ENCODE results near the gene KIAA1217.
A peak's percentile ranks its signal among the peaks of the same experiment; 100 is the strongest.

Gene KIAA1217

DNA sequence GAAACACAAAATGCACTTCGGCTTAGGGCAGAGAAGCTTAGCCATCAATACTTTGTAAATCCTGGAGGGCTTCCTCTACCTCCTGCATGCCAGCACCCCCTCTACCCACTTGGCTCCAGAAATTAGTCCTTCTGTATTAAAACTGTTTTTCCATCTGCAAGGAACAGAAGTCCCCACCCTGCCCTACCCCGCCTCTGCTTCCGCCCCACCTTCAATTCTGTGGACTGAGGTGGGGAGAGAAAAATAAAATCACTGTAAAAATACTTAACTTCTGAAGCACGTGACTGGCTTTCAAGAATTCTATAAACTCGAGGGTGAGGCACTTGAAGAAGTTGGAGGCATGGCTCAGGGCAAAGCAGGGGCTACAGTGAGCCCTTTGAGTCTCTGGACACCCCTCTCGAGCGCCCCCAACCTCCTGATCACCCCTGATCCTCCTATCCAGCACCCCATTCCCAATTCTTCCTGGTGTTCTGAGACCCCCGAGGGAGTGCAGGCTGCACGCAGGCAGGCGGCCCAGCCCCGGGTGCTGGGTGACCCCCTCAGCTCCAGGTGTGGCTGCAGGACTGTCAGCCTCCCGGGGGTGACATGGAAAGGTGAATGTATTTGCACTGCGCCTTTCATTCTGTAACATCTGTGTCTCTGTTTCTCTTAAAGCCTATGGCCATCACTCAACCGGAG lies 7.3 kb upstream of the KIAA1217 start:
- DNase-seq (ENCODE audit: low read depth) = no peak
- no peak overlapping the region for H3K4me3 ChIP-seq (ENCODE audit: control insufficient read depth, low read depth, low read length)
- TF ChIP-seq, protein P1, sequence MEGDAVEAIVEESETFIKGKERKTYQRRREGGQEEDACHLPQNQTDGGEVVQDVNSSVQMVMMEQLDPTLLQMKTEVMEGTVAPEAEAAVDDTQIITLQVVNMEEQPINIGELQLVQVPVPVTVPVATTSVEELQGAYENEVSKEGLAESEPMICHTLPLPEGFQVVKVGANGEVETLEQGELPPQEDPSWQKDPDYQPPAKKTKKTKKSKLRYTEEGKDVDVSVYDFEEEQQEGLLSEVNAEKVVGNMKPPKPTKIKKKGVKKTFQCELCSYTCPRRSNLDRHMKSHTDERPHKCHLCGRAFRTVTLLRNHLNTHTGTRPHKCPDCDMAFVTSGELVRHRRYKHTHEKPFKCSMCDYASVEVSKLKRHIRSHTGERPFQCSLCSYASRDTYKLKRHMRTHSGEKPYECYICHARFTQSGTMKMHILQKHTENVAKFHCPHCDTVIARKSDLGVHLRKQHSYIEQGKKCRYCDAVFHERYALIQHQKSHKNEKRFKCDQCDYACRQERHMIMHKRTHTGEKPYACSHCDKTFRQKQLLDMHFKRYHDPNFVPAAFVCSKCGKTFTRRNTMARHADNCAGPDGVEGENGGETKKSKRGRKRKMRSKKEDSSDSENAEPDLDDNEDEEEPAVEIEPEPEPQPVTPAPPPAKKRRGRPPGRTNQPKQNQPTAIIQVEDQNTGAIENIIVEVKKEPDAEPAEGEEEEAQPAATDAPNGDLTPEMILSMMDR (conservative IDR thresholded peaks at IDR 0.05; ENCODE audit: control insufficient read depth, insufficient read depth, low read depth, low read length) = no peak

DNA sequence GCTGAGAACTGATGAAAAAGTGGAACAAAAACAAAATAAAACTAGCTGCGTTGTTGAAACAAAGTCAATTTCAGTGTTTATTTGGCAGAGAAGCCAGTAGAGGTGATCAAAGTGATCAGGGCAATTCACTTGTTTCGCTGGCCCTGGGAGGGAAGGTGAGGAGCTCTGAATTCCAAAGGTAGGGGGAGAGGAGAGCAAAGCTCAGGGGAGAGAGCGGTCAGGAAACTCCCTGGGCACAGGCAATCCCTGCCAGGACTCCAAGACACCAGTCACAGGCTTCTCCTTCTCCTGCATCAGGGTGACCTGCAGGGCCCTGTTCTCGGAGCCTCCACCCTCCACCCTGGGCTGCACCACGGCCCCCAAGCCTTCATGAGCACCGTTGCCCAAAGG lies 6.8 kb upstream of the KIAA1217 start:
- no peak overlapping the region for H3K4me3 ChIP-seq (ENCODE audit: control insufficient read depth, low read depth, low read length)
- DNase-seq (ENCODE audit: low read depth) = no peak
- TF ChIP-seq, protein P1 (conservative IDR thresholded peaks at IDR 0.05; ENCODE audit: control insufficient read depth, insufficient read depth, low read depth, low read length) = no peak

DNA sequence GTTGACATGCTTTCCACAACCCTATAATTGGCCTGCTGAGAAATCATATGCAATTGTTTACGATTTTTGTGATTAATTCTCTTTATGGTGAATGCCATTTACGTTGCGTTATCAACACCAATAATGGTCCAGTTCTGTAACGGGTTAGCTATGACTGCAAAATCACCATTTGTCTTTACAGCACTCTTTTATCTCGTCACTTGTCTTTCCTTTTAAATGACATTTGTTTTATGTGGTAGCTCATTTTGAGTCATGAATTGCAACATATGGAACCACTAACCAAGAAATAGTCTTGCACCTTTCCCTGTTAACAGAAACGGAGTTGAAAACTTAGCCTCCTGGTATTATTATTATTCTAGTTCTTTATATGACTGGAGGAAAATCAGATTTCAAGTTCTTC lies 3.1 kb upstream of the KIAA1217 start:
- no peak overlapping the region for H3K4me3 ChIP-seq (ENCODE audit: control insufficient read depth, low read depth, low read length)
- TF ChIP-seq, protein P1 (conservative IDR thresholded peaks at IDR 0.05; ENCODE audit: control insufficient read depth, insufficient read depth, low read depth, low read length) = no peak
- peak; percentile 15 for DNase-seq (ENCODE audit: low read depth)

DNA sequence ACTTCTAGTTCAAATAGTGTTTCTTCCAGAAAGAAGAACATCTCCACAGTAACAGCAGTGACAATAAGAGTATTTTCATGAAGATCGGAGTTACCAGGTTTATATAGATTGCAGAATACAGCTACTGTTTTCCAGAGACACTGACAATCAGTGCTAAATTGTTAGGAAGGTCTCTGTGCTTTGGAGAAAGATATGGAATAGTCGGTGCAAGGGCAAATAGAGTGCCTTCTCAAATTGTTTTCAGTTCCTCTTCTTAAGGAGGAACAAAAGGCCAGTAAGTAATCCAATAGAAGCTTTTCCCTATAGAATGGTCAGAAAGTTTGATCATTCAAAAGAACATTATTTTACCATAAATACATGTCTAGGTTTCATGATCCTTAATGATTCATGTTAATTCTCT lies 2.6 kb upstream of the KIAA1217 start:
- TF ChIP-seq, protein P1 (conservative IDR thresholded peaks at IDR 0.05; ENCODE audit: control insufficient read depth, insufficient read depth, low read depth, low read length) = no peak

DNA sequence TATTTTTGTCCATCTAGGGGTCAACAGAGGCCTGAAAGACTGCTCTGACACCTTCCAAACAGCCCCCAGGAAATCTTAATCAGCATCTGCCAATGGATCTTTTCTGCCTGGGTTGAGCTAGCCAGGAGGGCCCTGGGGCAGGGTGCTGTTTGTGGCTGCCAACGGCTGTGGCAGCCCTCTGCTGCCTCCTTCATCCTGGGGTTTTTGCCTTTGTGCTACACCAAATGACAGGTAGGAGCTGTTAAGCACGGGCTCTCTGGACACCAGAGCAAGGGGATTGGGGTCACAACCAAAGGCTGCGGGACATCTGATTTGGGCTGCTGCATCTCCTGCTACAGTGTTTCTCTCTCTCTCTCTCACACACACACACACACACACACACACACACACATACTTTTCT lies 2.0 kb upstream of the KIAA1217 start:
- TF ChIP-seq, protein P1 (conservative IDR thresholded peaks at IDR 0.05; ENCODE audit: control insufficient read depth, insufficient read depth, low read depth, low read length) = no peak
- no peak for DNase-seq (ENCODE audit: low read depth)

More for the DNA sequence above, 2.6 kb upstream of the KIAA1217 start:
- H3K4me3 ChIP-seq (ENCODE audit: control insufficient read depth, low read depth, low read length) = no peak overlapping the region
- DNase-seq (ENCODE audit: low read depth) = no peak

DNA sequence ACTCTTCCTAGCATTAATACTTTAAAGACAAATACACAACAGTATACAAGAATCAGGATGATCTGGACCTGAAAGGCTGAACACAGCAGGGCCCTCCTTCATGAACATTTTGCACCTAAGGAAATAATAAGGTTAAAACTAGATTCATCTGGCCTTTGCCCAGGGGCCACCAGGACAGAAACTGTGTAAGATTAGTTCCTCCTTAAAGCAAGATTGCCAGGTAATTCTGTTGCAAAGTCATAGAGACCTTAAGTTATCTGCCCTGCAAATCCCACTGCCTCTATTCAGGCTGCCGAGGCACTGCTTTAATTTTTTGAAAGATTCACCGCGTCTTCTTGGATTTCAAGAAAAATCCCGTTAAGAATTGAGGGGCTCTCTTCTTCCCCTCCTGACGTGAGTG lies 1.6 kb upstream of the KIAA1217 start:
- TF ChIP-seq, protein P1 (conservative IDR thresholded peaks at IDR 0.05; ENCODE audit: control insufficient read depth, insufficient read depth, low read depth, low read length) = no peak
- no peak for DNase-seq (ENCODE audit: low read depth)
- no peak overlapping the region for H3K4me3 ChIP-seq (ENCODE audit: control insufficient read depth, low read depth, low read length)

More for the DNA sequence above, 2.0 kb upstream of the KIAA1217 start:
- no peak overlapping the region for H3K4me3 ChIP-seq (ENCODE audit: control insufficient read depth, low read depth, low read length)
